ENCODE measurements around the gene DUOX2. TPM values are rescaled to one million over a fixed set of nuclear protein-coding genes. Genes with fewer than 3 reads are reported as not detected.
"Not testable (repeated sequence)": the region's sequence is repeated elsewhere in the genome, so short reads cannot be mapped to it uniquely, and the experiment has no call there.

Gene DUOX2
- total RNA-seq, 1 experiment from 2014 or later, result not detected

- no peak for DNase-seq (ENCODE audit: low read depth)
- in situ Hi-C loops (cut with HindIII; ENCODE audit: low pct_unique_long_range_greater_than_20kb, low sequenced_read_pairs), result no loop called here
Measured at GRCh38 chr15:45141386-45141785, 27.4 kb upstream of the DUOX2 start.

GRCh38 chr15:45140557-45141250 is 26.7 kb upstream of the DUOX2 start:
- DNase-seq (ENCODE audit: low read depth), result no peak
- in situ Hi-C loops (cut with HindIII; ENCODE audit: low pct_unique_long_range_greater_than_20kb, low sequenced_read_pairs), result no loop called here

- in situ Hi-C loops (cut with HindIII; ENCODE audit: low pct_unique_long_range_greater_than_20kb, low sequenced_read_pairs), result no loop called here
- DNase-seq (ENCODE audit: low read depth), result no peak
Measured at GRCh38 chr15:45139770-45140169, 25.8 kb upstream of the DUOX2 start.

GRCh38 chr15:45138814-45139765 is 25.1 kb upstream of the DUOX2 start:
- in situ Hi-C loops (cut with HindIII; ENCODE audit: low pct_unique_long_range_greater_than_20kb, low sequenced_read_pairs), result no loop called here

GRCh38 chr15:45137703-45138102 is 23.7 kb upstream of the DUOX2 start:
- in situ Hi-C loops (cut with HindIII; ENCODE audit: low pct_unique_long_range_greater_than_20kb, low sequenced_read_pairs), result no loop called here
- DNase-seq (ENCODE audit: low read depth), result no peak

More at GRCh38 chr15:45138814-45139765, 25.1 kb upstream of the DUOX2 start:
- DNase-seq (ENCODE audit: low read depth), result no peak

- no peak for DNase-seq (ENCODE audit: low read depth)
Measured at GRCh38 chr15:45136378-45136764, 22.4 kb upstream of the DUOX2 start.

GRCh38 chr15:45135705-45136377 is 21.9 kb upstream of the DUOX2 start:
- in situ Hi-C loops (cut with HindIII; ENCODE audit: low pct_unique_long_range_greater_than_20kb, low sequenced_read_pairs), result not testable (repeated sequence)

More at GRCh38 chr15:45136378-45136764, 22.4 kb upstream of the DUOX2 start:
- in situ Hi-C loops (cut with HindIII; ENCODE audit: low pct_unique_long_range_greater_than_20kb, low sequenced_read_pairs), result no loop called here

GRCh38 chr15:45134682-45135604 is 21.0 kb upstream of the DUOX2 start:
- no peak for DNase-seq (ENCODE audit: low read depth)
- in situ Hi-C loops (cut with HindIII; ENCODE audit: low pct_unique_long_range_greater_than_20kb, low sequenced_read_pairs), result no loop called here

More at GRCh38 chr15:45135705-45136377, 21.9 kb upstream of the DUOX2 start:
- not testable (repeated sequence) for DNase-seq (ENCODE audit: low read depth)

- in situ Hi-C loops (cut with HindIII; ENCODE audit: low pct_unique_long_range_greater_than_20kb, low sequenced_read_pairs), result no loop called here
- no peak for DNase-seq (ENCODE audit: low read depth)
Measured at GRCh38 chr15:45134046-45134445, 20.1 kb upstream of the DUOX2 start.

GRCh38 chr15:45133561-45133920 is 19.6 kb upstream of the DUOX2 start:
- DNase-seq (ENCODE audit: low read depth), result no peak
- in situ Hi-C loops (cut with HindIII; ENCODE audit: low pct_unique_long_range_greater_than_20kb, low sequenced_read_pairs), result no loop called here

GRCh38 chr15:45132844-45133560 is 19.0 kb upstream of the DUOX2 start:
- DNase-seq (ENCODE audit: low read depth), result no peak
- in situ Hi-C loops (cut with HindIII; ENCODE audit: low pct_unique_long_range_greater_than_20kb, low sequenced_read_pairs), result no loop called here

GRCh38 chr15:45131510-45131909 is 17.5 kb upstream of the DUOX2 start:
- in situ Hi-C loops (cut with HindIII; ENCODE audit: low pct_unique_long_range_greater_than_20kb, low sequenced_read_pairs), result no loop called here

GRCh38 chr15:45130291-45131000 is 16.5 kb upstream of the DUOX2 start:
- in situ Hi-C loops (cut with HindIII; ENCODE audit: low pct_unique_long_range_greater_than_20kb, low sequenced_read_pairs), result no loop called here
- no peak for DNase-seq (ENCODE audit: low read depth)

More at GRCh38 chr15:45131510-45131909, 17.5 kb upstream of the DUOX2 start:
- no peak for DNase-seq (ENCODE audit: low read depth)

- no peak for DNase-seq (ENCODE audit: low read depth)
- in situ Hi-C loops (cut with HindIII; ENCODE audit: low pct_unique_long_range_greater_than_20kb, low sequenced_read_pairs), result no loop called here
Measured at GRCh38 chr15:45129651-45130129, 15.7 kb upstream of the DUOX2 start, which contains the start of the genes DUOX1 and DUOXA1. TSS of gene DUOX1 (plus strand) at chr15:45129994. CDS start at chr15:45131967, 1,973 bp downstream. TSS of gene DUOXA1 (minus strand) at chr15:45129879. CDS start at chr15:45123014, 6,865 bp downstream.

GRCh38 chr15:45128971-45129639 is 15.1 kb upstream of the DUOX2 start:
- no peak for DNase-seq (ENCODE audit: low read depth)
- in situ Hi-C loops (cut with HindIII; ENCODE audit: low pct_unique_long_range_greater_than_20kb, low sequenced_read_pairs), result no loop called here

Measured in Caki2 (cell line).